Activated CD4-positive, CD25-positive, alpha-beta regulatory T cell treated with anti-CD3 and anti-CD28 coated beads, Interleukin-2, amount 50 U/mL, for 72 hours (primary cell): Measurements from ENCODE around the gene COG8.
"Not testable (repeated sequence)": the region's sequence is repeated elsewhere in the genome, so short reads cannot be mapped to it uniquely, and the experiment has no call there.

Experiments
- DNase-seq: peaks from one replicate; pipeline ENCODE4 v3.0.0; 2021

Gene COG8

GRCh38 chr16:69339289-69340094 lies at the start of gene COG8, which contains the start of gene NIP7:
TSS of gene COG8 (minus strand) at chr16:69339564. CDS start at chr16:69339552, 12 bp downstream.
TSS of gene NIP7 (plus strand) at chr16:69339772. CDS start at chr16:69339830, 58 bp downstream.
- DNase-seq = peak; percentile 88

- no peak for DNase-seq
Measured at GRCh38 chr16:69386596-69386995, 47.2 kb upstream of the COG8 start.

- no peak for DNase-seq
Measured at GRCh38 chr16:69384974-69385373, 45.6 kb upstream of the COG8 start.

- no peak for DNase-seq
Measured at GRCh38 chr16:69382421-69382820, 43.1 kb upstream of the COG8 start.

GRCh38 chr16:69381231-69381630 lies 41.9 kb upstream of the COG8 start:
- no peak for DNase-seq

GRCh38 chr16:69378760-69379159 lies 39.4 kb upstream of the COG8 start:
- no peak for DNase-seq

- DNase-seq = no peak
Measured at GRCh38 chr16:69378036-69378435, 38.7 kb upstream of the COG8 start.

- DNase-seq = no peak
Measured at GRCh38 chr16:69376393-69377059, 37.2 kb upstream of the COG8 start.

- DNase-seq = no peak
Measured at GRCh38 chr16:69373019-69373418, 33.7 kb upstream of the COG8 start.

- DNase-seq = no peak
Measured at GRCh38 chr16:69371564-69371963, 32.2 kb upstream of the COG8 start.

GRCh38 chr16:69368866-69369265 lies 29.5 kb upstream of the COG8 start:
- DNase-seq = no peak

- no peak for DNase-seq
Measured at GRCh38 chr16:69367980-69368379, 28.6 kb upstream of the COG8 start.

GRCh38 chr16:69366431-69366830 lies 27.1 kb upstream of the COG8 start:
- no peak for DNase-seq

GRCh38 chr16:69365901-69366300 lies 26.5 kb upstream of the COG8 start:
- DNase-seq = no peak

GRCh38 chr16:69364088-69364487 lies 24.7 kb upstream of the COG8 start:
- no peak for DNase-seq

- DNase-seq = no peak
Measured at GRCh38 chr16:69363281-69363717, 23.9 kb upstream of the COG8 start.

GRCh38 chr16:69360070-69360469 lies 20.7 kb upstream of the COG8 start:
- DNase-seq = not testable (repeated sequence)

- no peak for DNase-seq
Measured at GRCh38 chr16:69351309-69352027, 12.1 kb upstream of the COG8 start, which contains the start of gene TMED6. TSS of gene TMED6 (minus strand) at chr16:69351786. CDS start at chr16:69351753, 33 bp downstream.

GRCh38 chr16:69350536-69351133 lies 11.3 kb upstream of the COG8 start:
- DNase-seq = no peak

GRCh38 chr16:69349536-69349935 lies 10.2 kb upstream of the COG8 start:
- no peak for DNase-seq

GRCh38 chr16:69348222-69348621 lies 8.9 kb upstream of the COG8 start:
- no peak for DNase-seq

- DNase-seq = no peak
Measured at GRCh38 chr16:69346683-69347082, 7.3 kb upstream of the COG8 start.

GRCh38 chr16:69345923-69346322 lies 6.6 kb upstream of the COG8 start:
- DNase-seq = no peak
